Heart left ventricle (tissue), 16 donors: ENCODE results near the gene PDE9A. TPM values are rescaled to one million over a fixed set of nuclear protein-coding genes. Genes with fewer than 3 reads are reported as not detected.
A peak's percentile ranks its signal among the peaks of the same experiment; 100 is the strongest.

Experiments used
- ATAC-seq, 4 donors: fragments of 200-7000 bp; cut with Tn5 transposase; one replicate each; pipeline ENCODE4 v1.9.1; 2020 to 2022; ENCODE audit warnings: moderate library complexity in 4 of 4, mild to moderate bottlenecking in 3 of 4, moderate number of reproducible peaks in 1 of 4
- DNase-seq, 5 donors: peaks; one replicate each; pipeline ENCODE4 v3.0.0-alpha.2; 2020
- H3K27ac ChIP-seq, 12 donors: fragments of 200-600 bp; sonication (generic) in 4 of 12; one replicate each; pipeline versions ENCODE4 v1.5.0 to v1.8.0; 2016 to 2022; ENCODE audit warnings: mild to moderate bottlenecking in 2 of 12
- H3K27me3 ChIP-seq, 9 donors: fragments of 200-600 bp; sonication (generic) in 2 of 9; one replicate each; pipeline versions ENCODE4 v1.5.1 to v1.8.0; 2016 to 2022; ENCODE audit warnings: mild to moderate bottlenecking in 3 of 9
- H3K36me3 ChIP-seq, 9 donors: fragments of 200-600 bp; sonication (generic) in 2 of 9; one replicate each; pipeline versions ENCODE4 v1.5.0 to v1.8.0; 2018 to 2022; ENCODE audit warnings: mild to moderate bottlenecking in 2 of 9
- H3K4me1 ChIP-seq, 12 donors: fragments of 200-600 bp; sonication (generic) in 4 of 12; one replicate each; pipeline versions ENCODE4 v1.5.0 to v1.8.0; 2016 to 2022; ENCODE audit warnings: mild to moderate bottlenecking in 3 of 12
- H3K4me3 ChIP-seq, 12 donors: fragments of 200-600 bp; sonication (generic) in 4 of 12; one replicate each; pipeline versions ENCODE4 v1.5.0 to v1.8.0; 2017 to 2022; ENCODE audit warnings: mild to moderate bottlenecking in 9 of 12, moderate library complexity in 4 of 12
- H3K9me3 ChIP-seq, 12 donors: fragments of 200-600 bp; sonication (generic) in 4 of 12; one replicate each; pipeline versions ENCODE4 v1.5.0 to v1.8.0; 2016 to 2022; ENCODE audit warnings: mild to moderate bottlenecking in 1 of 12
- CTCF ChIP-seq, 12 donors: fragments of 200-600 bp; sonication (generic) in 4 of 12; IDR thresholded peaks; one replicate each; pipeline versions ENCODE4 v1.5.0 to v1.8.0; 2018 to 2022; ENCODE audit warnings: antibody characterized with exemption in 12 of 12, mild to moderate bottlenecking in 5 of 12
- POLR2A ChIP-seq, 2 donors: fragments of 450-650 bp; IDR thresholded peaks; one replicate each; pipeline ENCODE4 v1.6.1; 2017; ENCODE audit warnings: antibody characterized with exemption in 2 of 2, mild to moderate bottlenecking in 2 of 2, moderate library complexity in 2 of 2
- WGBS, 4 donors: extraction: QIAGEN DNeasy Blood & Tissue Kit in 2 of 4; methylation state at CpG; one replicate each; pipeline versions ENCODE4 v1.1.5 to v1.1.7; 2013 to 2018; 5-methylcytosine and 5-hydroxymethylcytosine counted together
- intact Hi-C, 10 donors: fragments of 100-400 bp; cut with DNase I; formaldehyde crosslinking; loops; one replicate each; pipeline versions ENCODE4 v1.11.1 to v1.14.2; 2022
- polyA plus RNA-seq, 2 donors: library from polyadenylated mRNA; stranded (reverse); fragments of 200-250 nt; gene quantifications; one replicate each; pipeline ENCODE4 v1.2.3, GENCODE V29; 2013
- total RNA-seq, 9 donors: library from RNA; depleted of rRNA in 2 of 9; stranded (reverse); fragments of >200 nt in 2 of 9; fragmentation: NEBNext Ultra II Directional in 3 of 9; extraction: Animal tissue kit (Norgen Biotek cat#: 25700) in 3 of 9; gene quantifications; one replicate each; pipeline versions ENCODE4 v1.1.0 to v1.2.4, GENCODE V29; 2016 to 2023
- donor health status: ischemic (EF 13 %, LVEDD 7.1; RV severe dilation, severe dysfunction).
- donor health status: healthy with polysubstance abuse.
- donor health status: DM: no; HTN: yes; CAD: no.
- donor health status: DM: no; HTN: no; CAD: no.
- donor health status: ischemic (EF 25% LVEDD 6.9; RV normal size, moderate dysfunction).
- donor health status: ischemic (EF 25% LVEDD 5.7; RV mildly dilated, moderate dysfunction).
- donor health status: healthy.
- donor health status: DM: yes; HTN: yes; CAD: no.
- donor health status: ischemic (EF 35%, LVEDD 5.7; RV mildly dilated, moderate dysfunction).
- donor health status: nonischemic (EF 11% LVEDD 7.7; RV severe dilation, severe dysfunction).
- donor health status: DM: yes; HTN: yes; CAD: no.
- donor health status: PGD.
- donor health status: ischemic (EF 29% LVEDD 5.4; RV normal size, mild dysfunction).
- donor health status: nonischemic (EF 23%, LVEDD 6.1; RV moderate dilation, normal function).

Gene PDE9A
- total and polyA plus RNA-seq, 11 donors: 1.5 to 4.0 (median 3.1) TPM

DNA sequence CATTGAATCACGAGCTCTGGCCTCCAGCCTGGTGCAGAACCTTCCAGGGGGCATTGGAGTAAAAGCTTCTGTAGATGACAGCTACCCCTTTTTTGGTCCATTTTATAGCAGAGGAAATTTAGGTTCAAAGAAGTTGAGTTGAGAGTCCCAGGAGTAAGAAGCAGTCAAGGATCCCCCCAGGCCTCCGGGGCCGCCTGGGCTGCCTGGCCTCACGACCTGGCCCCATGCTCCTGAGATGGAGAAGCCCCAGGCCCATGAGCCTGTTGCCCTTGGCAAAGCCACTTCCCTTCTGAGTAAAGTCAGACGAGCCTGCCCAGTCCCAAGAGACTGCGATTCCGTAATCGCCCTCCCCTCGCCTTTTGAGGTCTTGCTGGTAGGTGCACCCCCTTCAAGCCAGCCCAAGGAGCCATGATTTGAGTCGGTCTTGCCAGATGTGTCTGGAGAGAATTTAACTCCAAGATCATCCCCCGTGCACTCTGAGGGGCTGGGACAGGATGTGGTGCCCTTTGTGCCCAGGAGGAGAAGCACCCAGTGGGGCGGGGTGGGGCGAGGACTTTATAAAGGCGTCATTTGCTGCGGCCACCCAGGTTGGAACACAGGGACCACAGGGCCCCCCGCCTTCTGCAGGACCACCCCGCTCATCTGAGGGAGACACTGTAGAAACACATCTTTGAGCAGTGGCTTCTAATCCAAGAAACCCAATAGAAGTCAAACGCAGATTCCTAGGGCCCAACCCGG is 30.1 kb downstream of the PDE9A start:
- H3K27me3 ChIP-seq: peaks cover 0 to 7% (median 0%) of the 10 kb centered on the region in 9 donors
- 88 to 92% (median 89%) methylated on average over 14 to 19 of the region's 19 CpGs for WGBS, 4 donors
- peaks cover 0 to 15% (median 0%) of the 10 kb centered on the region in 12 donors for H3K4me1 ChIP-seq
- ATAC-seq: no peak
- no peak overlapping the region for H3K4me3 ChIP-seq
- no peaks in the 10 kb centered on the region for H3K9me3 ChIP-seq
- TF ChIP-seq CTCF (IDR thresholded peaks at IDR 0.05) (no peak), POLR2A (IDR thresholded peaks at IDR 0.05) (no peak)
- intact Hi-C loops: no loop called here
- H3K27ac ChIP-seq: peak overlapping the region in 1 of 12 donors; percentile 5
- peak in 1 of 5 donors; percentile 43 for DNase-seq
- H3K36me3 ChIP-seq: no peaks in the 10 kb centered on the region

DNA sequence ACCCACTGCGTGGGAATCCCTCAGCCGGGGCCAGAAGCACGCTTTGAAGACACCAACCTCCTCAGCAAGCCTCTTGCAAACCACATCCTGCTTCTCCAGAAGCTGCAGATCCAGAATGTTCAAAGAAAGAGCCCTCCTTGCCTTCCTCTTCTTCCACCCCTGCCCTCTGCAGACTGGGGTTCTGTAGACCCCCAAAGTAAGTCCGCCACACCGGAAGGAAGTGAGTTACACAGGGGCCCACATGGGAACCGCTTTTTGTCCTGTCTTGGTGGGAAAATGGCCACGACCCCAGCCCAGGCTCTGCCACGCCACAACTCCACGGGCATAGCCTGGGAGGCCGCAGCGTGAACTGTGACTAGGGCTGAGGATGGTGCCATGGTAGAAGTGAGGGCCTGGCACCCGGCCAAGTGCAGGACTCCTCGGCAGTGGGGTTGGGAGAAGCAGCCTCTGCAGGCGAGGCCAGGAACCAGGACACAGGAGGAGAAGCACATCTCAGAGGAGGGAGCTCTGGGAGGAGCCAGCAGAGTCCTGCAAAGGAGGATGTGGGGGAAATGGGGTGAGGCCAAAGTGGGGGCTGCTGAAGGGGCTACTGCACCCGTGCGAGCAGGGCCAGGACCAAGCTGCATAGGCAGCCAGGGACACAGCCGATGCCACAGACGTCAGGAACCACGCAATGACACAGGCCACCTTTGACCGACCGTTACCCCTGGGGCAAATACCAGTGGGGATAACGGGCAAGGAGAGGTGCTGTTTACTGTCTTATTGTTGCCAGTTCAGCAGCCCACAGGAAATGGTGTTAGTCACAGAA is 30.9 kb downstream of the PDE9A start:
- intact Hi-C loops: no loop called here
- peak overlapping the region in 3 of 12 donors; percentile 16 to 37 (median 35) for H3K4me3 ChIP-seq
- WGBS, 4 donors: 70 to 85% (median 77%) methylated on average over 22 of the region's 22 CpGs
- no peak for ATAC-seq
- no peak for TF ChIP-seq POLR2A (IDR thresholded peaks at IDR 0.05)
- TF ChIP-seq CTCF (IDR thresholded peaks at IDR 0.05): no peak
- H3K36me3 ChIP-seq: no peaks in the 10 kb centered on the region
- peak overlapping the region in 1 of 12 donors; percentile 5 for H3K27ac ChIP-seq
- peak in 1 of 5 donors; percentile 69 for DNase-seq
- peaks cover 0 to 7% (median 0%) of the 10 kb centered on the region in 9 donors for H3K27me3 ChIP-seq
- no peaks in the 10 kb centered on the region for H3K9me3 ChIP-seq
- peaks cover 0 to 15% (median 0%) of the 10 kb centered on the region in 12 donors for H3K4me1 ChIP-seq

GRCh38 chr21:42685036-42685435 is 31.6 kb downstream of the PDE9A start:
- intact Hi-C loops: no loop called here
- Histone ChIP-seq H3K9me3 (no peaks in the 10 kb centered on the region), H3K4me3 (peak overlapping the region in 3 of 12 donors; percentile 16 to 37 (median 35)), H3K4me1 (peaks cover 0 to 15% (median 0%) of the 10 kb centered on the region in 12 donors), H3K27me3 (peaks cover 0 to 5% (median 0%) of the 10 kb centered on the region in 9 donors), H3K27ac (no peak overlapping the region), H3K36me3 (no peaks in the 10 kb centered on the region)
- WGBS, 4 donors: 72 to 79% (median 75%) methylated on average over 33 of the region's 33 CpGs
- no peak for ATAC-seq
- DNase-seq: peak in 1 of 5 donors; percentile 49
- TF ChIP-seq POLR2A (IDR thresholded peaks at IDR 0.05) (no peak), CTCF (IDR thresholded peaks at IDR 0.05) (no peak)

DNA sequence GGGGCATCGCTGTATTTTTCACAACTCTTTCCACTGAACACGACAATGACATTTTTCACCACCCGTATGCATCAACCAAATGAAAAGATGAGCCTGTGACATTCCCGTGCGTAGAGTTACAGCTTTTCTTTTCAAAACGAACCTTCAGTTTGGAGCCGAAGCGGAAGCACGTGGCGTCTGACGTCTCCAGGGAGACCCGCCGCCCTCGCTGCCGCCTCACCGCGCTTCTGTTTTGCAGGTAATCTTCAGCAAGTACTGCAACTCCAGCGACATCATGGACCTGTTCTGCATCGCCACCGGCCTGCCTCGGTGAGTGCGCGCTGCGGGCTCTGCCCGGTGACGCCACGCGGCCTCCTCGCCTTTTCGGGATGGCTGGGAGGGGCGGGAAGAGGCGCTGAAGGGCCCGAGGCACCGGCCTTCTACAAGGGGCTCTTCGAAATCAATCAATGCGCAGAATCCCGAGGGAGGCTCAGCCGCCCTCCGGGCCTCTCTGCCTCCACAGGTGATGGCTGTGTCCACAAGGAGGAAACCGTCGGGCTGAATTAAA is 32.6 kb downstream of the PDE9A start:
- ATAC-seq (no peak), DNase-seq (peak in 1 of 5 donors; percentile 49)
- 97 to 98% (median 97%) methylated on average over 31 to 41 of the region's 41 CpGs for WGBS, 4 donors
- Histone ChIP-seq H3K4me1 (peaks cover 0 to 15% (median 0%) of the 10 kb centered on the region in 12 donors), H3K9me3 (no peaks in the 10 kb centered on the region), H3K27me3 (no peaks in the 10 kb centered on the region), H3K27ac (no peak overlapping the region), H3K4me3 (no peak overlapping the region), H3K36me3 (no peaks in the 10 kb centered on the region)
- TF ChIP-seq CTCF (IDR thresholded peaks at IDR 0.05): no peak
- no peak for TF ChIP-seq POLR2A (IDR thresholded peaks at IDR 0.05)
- intact Hi-C loops: no loop called here
